ENCODE measurements around the gene TEAD1.

TEAD1 gene

GRCh38 chr11:12772324-12772723, 98.1 kb downstream of the TEAD1 start:
- TF ChIP-seq, protein P1, sequence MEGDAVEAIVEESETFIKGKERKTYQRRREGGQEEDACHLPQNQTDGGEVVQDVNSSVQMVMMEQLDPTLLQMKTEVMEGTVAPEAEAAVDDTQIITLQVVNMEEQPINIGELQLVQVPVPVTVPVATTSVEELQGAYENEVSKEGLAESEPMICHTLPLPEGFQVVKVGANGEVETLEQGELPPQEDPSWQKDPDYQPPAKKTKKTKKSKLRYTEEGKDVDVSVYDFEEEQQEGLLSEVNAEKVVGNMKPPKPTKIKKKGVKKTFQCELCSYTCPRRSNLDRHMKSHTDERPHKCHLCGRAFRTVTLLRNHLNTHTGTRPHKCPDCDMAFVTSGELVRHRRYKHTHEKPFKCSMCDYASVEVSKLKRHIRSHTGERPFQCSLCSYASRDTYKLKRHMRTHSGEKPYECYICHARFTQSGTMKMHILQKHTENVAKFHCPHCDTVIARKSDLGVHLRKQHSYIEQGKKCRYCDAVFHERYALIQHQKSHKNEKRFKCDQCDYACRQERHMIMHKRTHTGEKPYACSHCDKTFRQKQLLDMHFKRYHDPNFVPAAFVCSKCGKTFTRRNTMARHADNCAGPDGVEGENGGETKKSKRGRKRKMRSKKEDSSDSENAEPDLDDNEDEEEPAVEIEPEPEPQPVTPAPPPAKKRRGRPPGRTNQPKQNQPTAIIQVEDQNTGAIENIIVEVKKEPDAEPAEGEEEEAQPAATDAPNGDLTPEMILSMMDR (IDR thresholded peaks at IDR 0.05; ENCODE audit: low read depth, low read length), result no peak
- in situ Hi-C loops (cut with HindIII; ENCODE audit: low sequenced_read_pairs), result no loop called here
- no peak overlapping the region for H3K4me3 ChIP-seq (ENCODE audit: low read depth, low read length)
- DNase-seq (ENCODE audit: low read depth, low spot score), result no peak

GRCh38 chr11:12773591-12773990, 99.4 kb downstream of the TEAD1 start:
- in situ Hi-C loops (cut with HindIII; ENCODE audit: low sequenced_read_pairs), result no loop called here
- TF ChIP-seq, protein P1 (IDR thresholded peaks at IDR 0.05; ENCODE audit: low read depth, low read length), result no peak
- DNase-seq (ENCODE audit: low read depth, low spot score), result no peak

GRCh38 chr11:12775955-12776354, 101.7 kb downstream of the TEAD1 start:
- TF ChIP-seq, protein P1 (IDR thresholded peaks at IDR 0.05; ENCODE audit: low read depth, low read length), result no peak
- in situ Hi-C loops (cut with HindIII; ENCODE audit: low sequenced_read_pairs), result no loop called here
- no peak for DNase-seq (ENCODE audit: low read depth, low spot score)
- no peak overlapping the region for H3K4me3 ChIP-seq (ENCODE audit: low read depth, low read length)

More at GRCh38 chr11:12773591-12773990, 99.4 kb downstream of the TEAD1 start:
- H3K4me3 ChIP-seq (ENCODE audit: low read depth, low read length), result no peak overlapping the region

DNA sequence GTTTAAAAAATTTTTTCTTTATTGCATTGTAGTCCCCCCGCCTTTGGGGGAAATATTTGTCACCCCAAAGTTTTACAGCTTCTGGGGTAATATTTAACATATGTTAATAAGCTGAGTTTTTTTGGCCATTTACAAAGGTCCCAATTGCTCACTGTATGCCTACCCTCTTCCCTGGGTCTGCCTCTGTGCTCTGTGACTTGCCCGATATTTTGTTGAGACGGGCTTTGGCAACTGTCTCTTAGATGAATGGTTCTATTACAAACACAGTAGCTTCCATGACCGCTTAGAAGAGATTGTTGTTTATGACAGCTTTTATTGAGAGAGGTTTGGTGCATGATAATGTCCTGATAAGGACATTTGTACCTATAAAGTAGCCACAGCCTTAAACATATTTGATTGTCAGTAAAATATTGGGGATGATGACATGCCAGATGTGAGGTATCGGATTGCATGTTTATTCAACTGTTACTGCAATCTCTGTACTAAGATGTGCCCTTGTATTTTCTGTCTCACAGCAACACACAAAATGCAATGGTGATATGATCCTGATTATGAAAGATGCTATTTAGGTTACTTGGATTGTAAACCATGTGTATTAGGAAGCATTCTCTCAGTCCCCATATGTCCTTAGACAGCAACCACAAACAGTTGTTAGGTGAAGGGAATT, 103.1 kb downstream of the TEAD1 start:
- H3K4me3 ChIP-seq (ENCODE audit: low read depth, low read length), result no peak overlapping the region
- in situ Hi-C loops (cut with HindIII; ENCODE audit: low sequenced_read_pairs), result no loop called here
- TF ChIP-seq, protein P1 (IDR thresholded peaks at IDR 0.05; ENCODE audit: low read depth, low read length), result no peak
- DNase-seq (ENCODE audit: low read depth, low spot score), result peak; percentile 46

GRCh38 chr11:12778240-12778905, 104.2 kb downstream of the TEAD1 start:
- no peak for DNase-seq (ENCODE audit: low read depth, low spot score)
- H3K4me3 ChIP-seq (ENCODE audit: low read depth, low read length), result no peak overlapping the region
- in situ Hi-C loops (cut with HindIII; ENCODE audit: low sequenced_read_pairs), result no loop called here

GRCh38 chr11:12783765-12784164, 109.5 kb downstream of the TEAD1 start:
- in situ Hi-C loops (cut with HindIII; ENCODE audit: low sequenced_read_pairs), result no loop called here

More at GRCh38 chr11:12778240-12778905, 104.2 kb downstream of the TEAD1 start:
- TF ChIP-seq, protein P1 (IDR thresholded peaks at IDR 0.05; ENCODE audit: low read depth, low read length), result no peak

More at GRCh38 chr11:12783765-12784164, 109.5 kb downstream of the TEAD1 start:
- TF ChIP-seq, protein P1 (IDR thresholded peaks at IDR 0.05; ENCODE audit: low read depth, low read length), result no peak
- no peak for DNase-seq (ENCODE audit: low read depth, low spot score)
- no peak overlapping the region for H3K4me3 ChIP-seq (ENCODE audit: low read depth, low read length)
